ENCODE results near the gene ACTR5. TPM values are rescaled to one million over a fixed set of nuclear protein-coding genes. Genes with fewer than 3 reads are reported as not detected.
A peak's percentile ranks its signal among the peaks of the same experiment; 100 is the strongest.

The ACTR5 gene
- total and polyA plus RNA-seq, 4 donors: 1.9 to 5.4 (median 4.0) TPM

DNA sequence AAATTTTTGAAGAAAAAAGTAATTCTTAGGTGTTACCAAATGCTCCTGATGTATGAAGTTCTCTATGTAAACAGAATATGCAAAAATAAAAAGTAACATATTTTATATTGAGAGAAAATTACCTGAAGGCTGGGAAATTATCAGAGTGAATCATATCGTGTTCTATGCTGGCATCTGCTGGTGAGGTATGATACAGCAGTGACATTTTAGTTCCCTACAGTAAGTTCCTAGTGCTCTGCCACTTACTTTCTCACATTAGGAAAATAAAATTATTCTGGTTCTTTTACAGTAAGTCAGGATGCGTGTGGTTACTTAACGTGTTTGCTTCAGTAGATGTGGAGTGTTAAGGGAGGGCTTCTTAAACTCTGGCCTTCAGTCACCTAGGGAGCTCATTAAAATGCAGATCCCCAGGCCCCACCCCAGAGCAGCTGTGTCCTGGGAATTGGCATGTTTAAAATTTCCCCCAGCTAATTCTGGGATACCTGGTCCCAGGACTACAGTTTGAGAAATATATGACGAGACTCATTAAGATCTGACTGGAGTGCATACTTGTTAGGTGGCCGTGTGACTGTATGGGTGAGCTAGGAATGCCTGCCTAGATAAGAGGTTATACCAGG, 3.2 kb downstream of the ACTR5 start:
- TF ChIP-seq NR2F2 (IDR thresholded peaks at IDR 0.05) (no peak), RAD21 (IDR thresholded peaks at IDR 0.05) (peak; percentile 83 to 85), FOXA2 (IDR thresholded peaks at IDR 0.05) (no peak), JUND (IDR thresholded peaks at IDR 0.05) (no peak), FOXA1 (IDR thresholded peaks at IDR 0.05) (no peak), YY1 (IDR thresholded peaks at IDR 0.05) (no peak), GABPA (IDR thresholded peaks at IDR 0.05 in 1 of 2, conservative IDR thresholded peaks at IDR 0.05 in 1 of 2) (no peak), RXRA (IDR thresholded peaks at IDR 0.05) (no peak), HNF4A (conservative IDR thresholded peaks at IDR 0.05) (no peak), TAF1 (conservative IDR thresholded peaks at IDR 0.05) (no peak)
- TF ChIP-seq, protein P1, sequence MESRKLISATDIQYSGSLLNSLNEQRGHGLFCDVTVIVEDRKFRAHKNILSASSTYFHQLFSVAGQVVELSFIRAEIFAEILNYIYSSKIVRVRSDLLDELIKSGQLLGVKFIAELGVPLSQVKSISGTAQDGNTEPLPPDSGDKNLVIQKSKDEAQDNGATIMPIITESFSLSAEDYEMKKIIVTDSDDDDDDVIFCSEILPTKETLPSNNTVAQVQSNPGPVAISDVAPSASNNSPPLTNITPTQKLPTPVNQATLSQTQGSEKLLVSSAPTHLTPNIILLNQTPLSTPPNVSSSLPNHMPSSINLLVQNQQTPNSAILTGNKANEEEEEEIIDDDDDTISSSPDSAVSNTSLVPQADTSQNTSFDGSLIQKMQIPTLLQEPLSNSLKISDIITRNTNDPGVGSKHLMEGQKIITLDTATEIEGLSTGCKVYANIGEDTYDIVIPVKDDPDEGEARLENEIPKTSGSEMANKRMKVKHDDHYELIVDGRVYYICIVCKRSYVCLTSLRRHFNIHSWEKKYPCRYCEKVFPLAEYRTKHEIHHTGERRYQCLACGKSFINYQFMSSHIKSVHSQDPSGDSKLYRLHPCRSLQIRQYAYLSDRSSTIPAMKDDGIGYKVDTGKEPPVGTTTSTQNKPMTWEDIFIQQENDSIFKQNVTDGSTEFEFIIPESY (IDR thresholded peaks at IDR 0.05): no peak
- TF ChIP-seq, protein P2, sequence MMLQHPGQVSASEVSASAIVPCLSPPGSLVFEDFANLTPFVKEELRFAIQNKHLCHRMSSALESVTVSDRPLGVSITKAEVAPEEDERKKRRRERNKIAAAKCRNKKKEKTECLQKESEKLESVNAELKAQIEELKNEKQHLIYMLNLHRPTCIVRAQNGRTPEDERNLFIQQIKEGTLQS (IDR thresholded peaks at IDR 0.05): no peak
- TF ChIP-seq, protein P3, sequence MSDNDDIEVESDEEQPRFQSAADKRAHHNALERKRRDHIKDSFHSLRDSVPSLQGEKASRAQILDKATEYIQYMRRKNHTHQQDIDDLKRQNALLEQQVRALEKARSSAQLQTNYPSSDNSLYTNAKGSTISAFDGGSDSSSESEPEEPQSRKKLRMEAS (IDR thresholded peaks at IDR 0.05): no peak
- TF ChIP-seq, protein P4, sequence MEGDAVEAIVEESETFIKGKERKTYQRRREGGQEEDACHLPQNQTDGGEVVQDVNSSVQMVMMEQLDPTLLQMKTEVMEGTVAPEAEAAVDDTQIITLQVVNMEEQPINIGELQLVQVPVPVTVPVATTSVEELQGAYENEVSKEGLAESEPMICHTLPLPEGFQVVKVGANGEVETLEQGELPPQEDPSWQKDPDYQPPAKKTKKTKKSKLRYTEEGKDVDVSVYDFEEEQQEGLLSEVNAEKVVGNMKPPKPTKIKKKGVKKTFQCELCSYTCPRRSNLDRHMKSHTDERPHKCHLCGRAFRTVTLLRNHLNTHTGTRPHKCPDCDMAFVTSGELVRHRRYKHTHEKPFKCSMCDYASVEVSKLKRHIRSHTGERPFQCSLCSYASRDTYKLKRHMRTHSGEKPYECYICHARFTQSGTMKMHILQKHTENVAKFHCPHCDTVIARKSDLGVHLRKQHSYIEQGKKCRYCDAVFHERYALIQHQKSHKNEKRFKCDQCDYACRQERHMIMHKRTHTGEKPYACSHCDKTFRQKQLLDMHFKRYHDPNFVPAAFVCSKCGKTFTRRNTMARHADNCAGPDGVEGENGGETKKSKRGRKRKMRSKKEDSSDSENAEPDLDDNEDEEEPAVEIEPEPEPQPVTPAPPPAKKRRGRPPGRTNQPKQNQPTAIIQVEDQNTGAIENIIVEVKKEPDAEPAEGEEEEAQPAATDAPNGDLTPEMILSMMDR (IDR thresholded peaks at IDR 0.05; ENCODE audit: low read depth, low read length, missing input control): peak; percentile 62
- WGBS: 63% methylated on average over 5 of the region's 5 CpGs

DNA sequence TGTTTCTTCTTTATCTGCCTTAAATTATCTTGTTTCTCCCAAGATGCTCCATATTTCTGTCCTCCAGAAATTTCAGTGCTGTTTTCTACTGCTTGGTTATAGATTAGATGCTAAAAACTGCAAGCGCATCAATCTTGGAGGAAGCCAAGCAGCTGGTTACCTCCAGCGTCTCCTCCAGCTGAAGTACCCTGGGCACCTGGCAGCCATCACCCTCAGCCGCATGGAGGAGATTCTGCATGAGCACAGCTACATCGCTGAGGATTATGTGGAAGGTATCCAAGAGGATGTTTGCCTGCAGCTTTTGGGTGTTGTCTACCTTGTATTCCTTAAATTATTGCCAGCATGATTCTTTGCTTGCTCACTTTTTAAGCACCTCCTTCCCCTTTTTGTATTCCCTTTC, 3.8 kb downstream of the ACTR5 start:
- DNase-seq (ENCODE audit: low spot score): no peak
- no peak overlapping the region for H3K9ac ChIP-seq (ENCODE audit: low read depth in 1 of 2, low read length in 2 of 2)
- 92% methylated on average over 4 of the region's 4 CpGs for WGBS
- H3K27me3 ChIP-seq (ENCODE audit: control insufficient read depth in 4 of 4, insufficient read depth in 4 of 4, low read length in 3 of 4): no peaks in the 10 kb centered on the region
- H3K9me3 ChIP-seq (ENCODE audit: control insufficient read depth in 4 of 4, low read length in 3 of 4): no peaks in the 10 kb centered on the region
- H3K4me3 ChIP-seq (ENCODE audit: low read depth in 1 of 3, low read length in 3 of 3): no peak overlapping the region
- H3K4me1 ChIP-seq (ENCODE audit: control insufficient read depth in 4 of 4, insufficient read depth in 4 of 4, low read length in 3 of 4): peaks cover 0 to 26% (median 15%) of the 10 kb centered on the region in 4 donors
- TF ChIP-seq, protein P2 (IDR thresholded peaks at IDR 0.05): no peak
- TF ChIP-seq EGR1 (IDR thresholded peaks at IDR 0.05; ENCODE audit: low read depth in 2 of 2) (no peak), HNF4G (IDR thresholded peaks at IDR 0.05) (no peak), SP1 (IDR thresholded peaks at IDR 0.05) (no peak), GABPA (IDR thresholded peaks at IDR 0.05 in 1 of 2, conservative IDR thresholded peaks at IDR 0.05 in 1 of 2) (no peak)
- no peak overlapping the region for H3K27ac ChIP-seq (ENCODE audit: low read depth in 1 of 2, low read length in 2 of 2)
- H3K36me3 ChIP-seq (ENCODE audit: control insufficient read depth in 4 of 4, insufficient read depth in 3 of 4, low read depth in 1 of 4, low read length in 3 of 4): peaks cover 0 to 25% (median 18%) of the 10 kb centered on the region in 4 donors

More for the DNA sequence above, 3.2 kb downstream of the ACTR5 start:
- Histone ChIP-seq H3K4me3 (ENCODE audit: low read depth in 1 of 3, low read length in 3 of 3) (no peak overlapping the region), H3K27ac (ENCODE audit: low read depth in 1 of 2, low read length in 2 of 2) (no peak overlapping the region), H3K9me3 (ENCODE audit: control insufficient read depth in 4 of 4, low read length in 3 of 4) (no peaks in the 10 kb centered on the region), H3K9ac (ENCODE audit: low read depth in 1 of 2, low read length in 2 of 2) (no peak overlapping the region), H3K27me3 (ENCODE audit: control insufficient read depth in 4 of 4, insufficient read depth in 4 of 4, low read length in 3 of 4) (no peaks in the 10 kb centered on the region), H3K4me1 (ENCODE audit: control insufficient read depth in 4 of 4, insufficient read depth in 4 of 4, low read length in 3 of 4) (peaks cover 0 to 26% (median 15%) of the 10 kb centered on the region in 4 donors), H3K36me3 (ENCODE audit: control insufficient read depth in 4 of 4, insufficient read depth in 3 of 4, low read depth in 1 of 4, low read length in 3 of 4) (peaks cover 0 to 21% (median 17%) of the 10 kb centered on the region in 4 donors)
- no peak for DNase-seq (ENCODE audit: low spot score)

Measured in liver (tissue), 9 donors.